ENCODE data around the gene KIF12.
A peak's percentile ranks its signal among the peaks of the same experiment; 100 is the strongest.

Gene KIF12

GRCh38 chr9:114117996-114118830 is 19.1 kb upstream of the KIF12 start:
- no peaks in the 10 kb centered on the region for H3K4me1 Mint-ChIP-seq
- CTCF ChIA-PET = interaction anchor here (1.7 kb wide), 1 partner anchor 11 kb away, joined by 6 read pairs; no protein-coding TSS in a partner anchor
- H3K27ac Mint-ChIP-seq = no peak overlapping the region
- H3K36me3 Mint-ChIP-seq = no peaks in the 10 kb centered on the region
- H3K4me3 Mint-ChIP-seq = no peak overlapping the region
- no peak for DNase-seq
- no peaks in the 10 kb centered on the region for H3K9me3 Mint-ChIP-seq
- peaks cover 18% of the 10 kb centered on the region for H3K27me3 Mint-ChIP-seq

- DNase-seq = no peak
- no peak overlapping the region for H3K27ac Mint-ChIP-seq
- no peak overlapping the region for H3K4me3 Mint-ChIP-seq
- H3K4me1 Mint-ChIP-seq = no peaks in the 10 kb centered on the region
- H3K9me3 Mint-ChIP-seq = no peaks in the 10 kb centered on the region
- peaks cover 24% of the 10 kb centered on the region for H3K27me3 Mint-ChIP-seq
- no peaks in the 10 kb centered on the region for H3K36me3 Mint-ChIP-seq
- CTCF ChIA-PET = interaction anchor here (1.7 kb wide), 1 partner anchor 10 kb away, joined by 6 read pairs; no protein-coding TSS in a partner anchor
Observed at GRCh38 chr9:114117614-114117995, 18.5 kb upstream of the KIF12 start.

GRCh38 chr9:114116126-114116747 is 17.1 kb upstream of the KIF12 start:
- Mint-ChIP-seq H3K9me3 (no peaks in the 10 kb centered on the region), H3K4me3 (no peak overlapping the region), H3K27me3 (peaks cover 27% of the 10 kb centered on the region), H3K27ac (no peak overlapping the region), H3K4me1 (no peaks in the 10 kb centered on the region), H3K36me3 (no peaks in the 10 kb centered on the region)
- CTCF ChIA-PET = no interaction called here
- no peak for DNase-seq

- no peak for DNase-seq
- CTCF ChIA-PET = no interaction called here
- H3K27ac Mint-ChIP-seq = no peak overlapping the region
- H3K4me1 Mint-ChIP-seq = no peaks in the 10 kb centered on the region
- peaks cover 32% of the 10 kb centered on the region for H3K27me3 Mint-ChIP-seq
- H3K4me3 Mint-ChIP-seq = no peak overlapping the region
- H3K36me3 Mint-ChIP-seq = no peaks in the 10 kb centered on the region
- H3K9me3 Mint-ChIP-seq = no peaks in the 10 kb centered on the region
Observed at GRCh38 chr9:114115654-114116125, 16.6 kb upstream of the KIF12 start.

- Mint-ChIP-seq H3K4me1 (no peaks in the 10 kb centered on the region), H3K27me3 (peaks cover 32% of the 10 kb centered on the region), H3K9me3 (no peaks in the 10 kb centered on the region), H3K36me3 (no peaks in the 10 kb centered on the region), H3K27ac (no peak overlapping the region), H3K4me3 (no peak overlapping the region)
- CTCF ChIA-PET = no interaction called here
- DNase-seq = no peak
Observed at GRCh38 chr9:114114364-114114763, 15.3 kb upstream of the KIF12 start.

GRCh38 chr9:114112778-114113584 is 13.9 kb upstream of the KIF12 start:
- H3K36me3 Mint-ChIP-seq = no peaks in the 10 kb centered on the region
- DNase-seq = no peak
- no peaks in the 10 kb centered on the region for H3K4me1 Mint-ChIP-seq
- H3K27ac Mint-ChIP-seq = no peak overlapping the region
- peaks cover 36% of the 10 kb centered on the region for H3K27me3 Mint-ChIP-seq
- no peaks in the 10 kb centered on the region for H3K9me3 Mint-ChIP-seq
- CTCF ChIA-PET = interaction anchor here (8.5 kb wide), 1 partner anchor 179 kb away, joined by 88 read pairs; no protein-coding TSS in a partner anchor
- no peak overlapping the region for H3K4me3 Mint-ChIP-seq

- Mint-ChIP-seq H3K27ac (no peak overlapping the region), H3K4me1 (no peaks in the 10 kb centered on the region), H3K9me3 (no peaks in the 10 kb centered on the region), H3K4me3 (no peak overlapping the region), H3K36me3 (no peaks in the 10 kb centered on the region), H3K27me3 (peaks cover 33% of the 10 kb centered on the region)
- CTCF ChIA-PET = interaction anchor here (8.5 kb wide), 1 partner anchor 179 kb away, joined by 88 read pairs; no protein-coding TSS in a partner anchor
- no peak for DNase-seq
Observed at GRCh38 chr9:114112325-114112724, 13.2 kb upstream of the KIF12 start.

GRCh38 chr9:114110180-114110579 is 11.1 kb upstream of the KIF12 start:
- no peaks in the 10 kb centered on the region for H3K4me1 Mint-ChIP-seq
- H3K36me3 Mint-ChIP-seq = no peaks in the 10 kb centered on the region
- no peak for DNase-seq
- CTCF ChIA-PET = interaction anchor here (1.3 to 8.5 kb wide), 3 partner anchors 78 to 182 kb away, joined by 3 to 88 read pairs (median 4); no protein-coding TSS in a partner anchor
- H3K9me3 Mint-ChIP-seq = no peaks in the 10 kb centered on the region
- no peak overlapping the region for H3K27ac Mint-ChIP-seq
- peaks cover 31% of the 10 kb centered on the region for H3K27me3 Mint-ChIP-seq
- no peak overlapping the region for H3K4me3 Mint-ChIP-seq

- Mint-ChIP-seq H3K27me3 (peaks cover 31% of the 10 kb centered on the region), H3K4me3 (no peak overlapping the region), H3K36me3 (no peaks in the 10 kb centered on the region), H3K4me1 (no peaks in the 10 kb centered on the region), H3K27ac (no peak overlapping the region), H3K9me3 (no peaks in the 10 kb centered on the region)
- no peak for DNase-seq
- CTCF ChIA-PET = interaction anchor here (1.1 to 8.5 kb wide), 9 partner anchors 14 to 183 kb away, joined by 3 to 88 read pairs (median 7); partner anchors contain the start of gene COL27A1
Observed at GRCh38 chr9:114109124-114109523, 10.0 kb upstream of the KIF12 start.

GRCh38 chr9:114108016-114108833 is 9.1 kb upstream of the KIF12 start:
- no peaks in the 10 kb centered on the region for H3K36me3 Mint-ChIP-seq
- no peak overlapping the region for H3K4me3 Mint-ChIP-seq
- CTCF ChIA-PET = interaction anchor here (0.6 to 8.5 kb wide), 26 partner anchors 8 to 729 kb away, joined by 3 to 88 read pairs (median 4); partner anchors contain the start of gene COL27A1
- peak; percentile 74 for DNase-seq
- peak overlapping the region; percentile 53 for H3K27ac Mint-ChIP-seq
- H3K4me1 Mint-ChIP-seq = no peaks in the 10 kb centered on the region
- no peaks in the 10 kb centered on the region for H3K9me3 Mint-ChIP-seq
- H3K27me3 Mint-ChIP-seq = peaks cover 29% of the 10 kb centered on the region

GRCh38 chr9:114107286-114108001 is 8.4 kb upstream of the KIF12 start:
- H3K4me1 Mint-ChIP-seq = no peaks in the 10 kb centered on the region

GRCh38 chr9:114105236-114105635 is 6.1 kb upstream of the KIF12 start:
- Mint-ChIP-seq H3K4me3 (no peak overlapping the region), H3K27ac (no peak overlapping the region), H3K4me1 (no peaks in the 10 kb centered on the region), H3K9me3 (peaks cover 3% of the 10 kb centered on the region), H3K27me3 (peaks cover 25% of the 10 kb centered on the region), H3K36me3 (no peaks in the 10 kb centered on the region)
- no peak for DNase-seq
- CTCF ChIA-PET = interaction anchor here (0.8 to 2.0 kb wide), 2 partner anchors 10 to 21 kb away, joined by 3 to 4 read pairs; no protein-coding TSS in a partner anchor

More at GRCh38 chr9:114107286-114108001, 8.4 kb upstream of the KIF12 start:
- Mint-ChIP-seq H3K9me3 (no peaks in the 10 kb centered on the region), H3K27ac (no peak overlapping the region), H3K36me3 (no peaks in the 10 kb centered on the region), H3K27me3 (peaks cover 22% of the 10 kb centered on the region), H3K4me3 (no peak overlapping the region)
- CTCF ChIA-PET = interaction anchor here (0.8 to 8.5 kb wide), 22 partner anchors 8 to 193 kb away, joined by 3 to 88 read pairs (median 4); partner anchors contain the start of gene COL27A1
- DNase-seq = no peak

All from activated naive CD4-positive, alpha-beta T cell treated with anti-CD3 and anti-CD28 coated beads, Interleukin-2, amount 10 ng/mL, durations not matched to agents 7 days and 5 days (primary cell).